ENCODE measurements around the gene MAFG. TPM values are rescaled to one million over a fixed set of nuclear protein-coding genes. Genes with fewer than 3 reads are reported as not detected.

MAFG gene
- total and polyA plus RNA-seq, 2 of the 13 experiments (the other 11 are each of a cell fraction or from before 2014, with no cell fraction given) = 14.5 to 20.0 TPM

DNA sequence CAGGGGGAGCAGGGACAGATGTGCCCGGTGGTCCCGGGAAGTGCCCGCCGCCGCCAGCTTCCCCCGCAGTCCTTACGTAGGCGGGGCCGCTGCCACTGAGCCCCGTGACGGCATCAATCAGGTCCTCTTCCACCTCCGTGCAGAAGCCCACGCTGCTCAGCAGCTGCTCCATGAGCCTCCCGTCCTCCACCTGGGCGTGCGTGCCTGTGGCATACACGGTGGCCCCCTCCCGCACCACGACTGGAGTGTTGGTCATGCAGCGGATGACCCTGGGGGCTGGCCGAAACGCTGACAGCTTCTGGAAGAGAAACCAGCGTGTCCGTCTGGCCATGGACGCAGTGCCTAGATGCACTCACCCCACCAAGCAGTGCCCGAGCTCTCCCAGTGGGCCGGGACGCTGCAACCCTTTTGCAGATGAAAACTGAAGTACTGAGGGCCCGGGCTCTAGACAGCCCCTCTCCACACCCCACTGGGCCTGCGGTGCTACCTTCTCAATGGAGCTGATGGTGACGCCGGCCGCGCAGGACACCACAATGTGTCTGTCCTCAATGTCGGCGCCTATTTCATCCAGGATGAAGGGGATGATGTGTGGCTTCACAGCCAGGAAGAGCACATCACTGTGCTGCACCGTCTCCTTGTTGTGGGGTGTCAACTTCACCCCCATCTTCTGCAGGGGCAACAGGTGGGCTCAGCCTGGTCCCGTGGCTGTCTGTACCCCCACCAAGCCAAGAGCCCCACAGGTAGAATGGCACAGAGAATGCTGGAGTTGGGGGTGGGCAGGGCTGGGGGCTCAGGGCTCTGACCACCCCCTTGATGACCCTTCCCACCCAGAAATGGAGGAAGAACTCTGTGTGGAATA, 7.5 kb upstream of the MAFG start (continued):
- TF ChIP-seq HMGXB3 (CRISPR knock-in tag; IDR thresholded peaks at IDR 0.05; ENCODE audit: borderline replicate concordance) = no peak
- TF ChIP-seq NFKBIZ (CRISPR knock-in tag; IDR thresholded peaks at IDR 0.05) = no peak
- TF ChIP-seq SALL2 (CRISPR knock-in tag; IDR thresholded peaks at IDR 0.05) = no peak
- no peak for TF ChIP-seq NFIB (CRISPR knock-in tag; IDR thresholded peaks at IDR 0.05; ENCODE audit: borderline replicate concordance)
- no peak for TF ChIP-seq FOXA1 (IDR thresholded peaks at IDR 0.05)
- no peak for TF ChIP-seq FOXA1 (CRISPR knock-in tag; IDR thresholded peaks at IDR 0.05)
- TF ChIP-seq, protein P1, sequence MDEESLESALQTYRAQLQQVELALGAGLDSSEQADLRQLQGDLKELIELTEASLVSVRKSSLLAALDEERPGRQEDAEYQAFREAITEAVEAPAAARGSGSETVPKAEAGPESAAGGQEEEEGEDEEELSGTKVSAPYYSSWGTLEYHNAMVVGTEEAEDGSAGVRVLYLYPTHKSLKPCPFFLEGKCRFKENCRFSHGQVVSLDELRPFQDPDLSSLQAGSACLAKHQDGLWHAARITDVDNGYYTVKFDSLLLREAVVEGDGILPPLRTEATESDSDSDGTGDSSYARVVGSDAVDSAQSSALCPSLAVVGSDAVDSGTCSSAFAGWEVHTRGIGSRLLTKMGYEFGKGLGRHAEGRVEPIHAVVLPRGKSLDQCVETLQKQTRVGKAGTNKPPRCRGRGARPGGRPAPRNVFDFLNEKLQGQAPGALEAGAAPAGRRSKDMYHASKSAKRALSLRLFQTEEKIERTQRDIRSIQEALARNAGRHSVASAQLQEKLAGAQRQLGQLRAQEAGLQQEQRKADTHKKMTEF (CRISPR knock-in tag; IDR thresholded peaks at IDR 0.05) = no peak
- no peak for TF ChIP-seq ZZZ3 (CRISPR knock-in tag; IDR thresholded peaks at IDR 0.05; ENCODE audit: borderline replicate concordance)
- no peak for TF ChIP-seq HDAC2 (CRISPR knock-in tag; IDR thresholded peaks at IDR 0.05)
- TF ChIP-seq, protein P2, sequence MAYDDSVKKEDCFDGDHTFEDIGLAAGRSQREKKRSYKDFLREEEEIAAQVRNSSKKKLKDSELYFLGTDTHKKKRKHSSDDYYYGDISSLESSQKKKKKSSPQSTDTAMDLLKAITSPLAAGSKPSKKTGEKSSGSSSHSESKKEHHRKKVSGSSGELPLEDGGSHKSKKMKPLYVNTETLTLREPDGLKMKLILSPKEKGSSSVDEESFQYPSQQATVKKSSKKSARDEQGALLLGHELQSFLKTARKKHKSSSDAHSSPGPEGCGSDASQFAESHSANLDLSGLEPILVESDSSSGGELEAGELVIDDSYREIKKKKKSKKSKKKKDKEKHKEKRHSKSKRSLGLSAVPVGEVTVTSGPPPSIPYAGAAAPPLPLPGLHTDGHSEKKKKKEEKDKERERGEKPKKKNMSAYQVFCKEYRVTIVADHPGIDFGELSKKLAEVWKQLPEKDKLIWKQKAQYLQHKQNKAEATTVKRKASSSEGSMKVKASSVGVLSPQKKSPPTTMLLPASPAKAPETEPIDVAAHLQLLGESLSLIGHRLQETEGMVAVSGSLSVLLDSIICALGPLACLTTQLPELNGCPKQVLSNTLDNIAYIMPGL (CRISPR knock-in tag; IDR thresholded peaks at IDR 0.05; ENCODE audit: borderline replicate concordance in 1 of 2, low read depth in 1 of 2) = no peak
- TF ChIP-seq EP300 (IDR thresholded peaks at IDR 0.05; ENCODE audit: low read depth in 2 of 2, low read length in 2 of 2) = no peak
- TF ChIP-seq EP300 (CRISPR knock-in tag; IDR thresholded peaks at IDR 0.05; ENCODE audit: borderline replicate concordance) = no peak
- TF ChIP-seq POLR2G (IDR thresholded peaks at IDR 0.05; ENCODE audit: low read depth, low read length) = peak; percentile 25; the same call in 1 of the 2 replicates
- no peak for TF ChIP-seq ZNF83 (CRISPR knock-in tag; IDR thresholded peaks at IDR 0.05; ENCODE audit: borderline replicate concordance)
- TF ChIP-seq FOXA3 (CRISPR knock-in tag; IDR thresholded peaks at IDR 0.05) = no peak
- TF ChIP-seq, protein P3, sequence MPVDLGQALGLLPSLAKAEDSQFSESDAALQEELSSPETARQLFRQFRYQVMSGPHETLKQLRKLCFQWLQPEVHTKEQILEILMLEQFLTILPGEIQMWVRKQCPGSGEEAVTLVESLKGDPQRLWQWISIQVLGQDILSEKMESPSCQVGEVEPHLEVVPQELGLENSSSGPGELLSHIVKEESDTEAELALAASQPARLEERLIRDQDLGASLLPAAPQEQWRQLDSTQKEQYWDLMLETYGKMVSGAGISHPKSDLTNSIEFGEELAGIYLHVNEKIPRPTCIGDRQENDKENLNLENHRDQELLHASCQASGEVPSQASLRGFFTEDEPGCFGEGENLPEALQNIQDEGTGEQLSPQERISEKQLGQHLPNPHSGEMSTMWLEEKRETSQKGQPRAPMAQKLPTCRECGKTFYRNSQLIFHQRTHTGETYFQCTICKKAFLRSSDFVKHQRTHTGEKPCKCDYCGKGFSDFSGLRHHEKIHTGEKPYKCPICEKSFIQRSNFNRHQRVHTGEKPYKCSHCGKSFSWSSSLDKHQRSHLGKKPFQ (CRISPR knock-in tag; IDR thresholded peaks at IDR 0.05; ENCODE audit: insufficient replicate concordance) = no peak
- TF ChIP-seq ZNF674 (CRISPR knock-in tag; IDR thresholded peaks at IDR 0.05; ENCODE audit: low read depth) = no peak
- 0 out of 2 replicates have a peak, but pooled peaks have one; percentile 47 for TF ChIP-seq SAFB2 (CRISPR knock-in tag; IDR thresholded peaks at IDR 0.05; ENCODE audit: borderline replicate concordance, low read depth)
- no peak for TF ChIP-seq ZNF563 (CRISPR knock-in tag; IDR thresholded peaks at IDR 0.05)
- TF ChIP-seq TAF15 (IDR thresholded peaks at IDR 0.05; ENCODE audit: low read depth, low read length, poor library complexity, severe bottlenecking) = no peak

All from HepG2 (cell line).